ENCODE measurements around the gene MORF4L1.

- TF ChIP-seq CTCF (IDR thresholded peaks at IDR 0.05) (no peak), POLR2A (IDR thresholded peaks at IDR 0.05) (no peak)
Observed at GRCh38 chr15:78946493-78946892, 73.8 kb downstream of the MORF4L1 start.

All from body of pancreas (tissue), 4 donors.